WTC11 (cell line): ENCODE results near the gene TMPRSS6. TPM values are rescaled to one million over a fixed set of nuclear protein-coding genes. Genes with fewer than 3 reads are reported as not detected.

Experiments
- ATAC-seq: fragments of 200-7000 bp; cut with Tn5 transposase; 2 replicates; pipeline ENCODE4 v1.10.0; 2021; ENCODE audit warnings: mild to moderate bottlenecking, moderate library complexity
- CTCF ChIA-PET: fragments of 300-600 bp; sonication (Branson Sonifier 250); formaldehyde crosslinking; loops from one replicate; lab custom pipeline; 2021; ENCODE audit warnings: antibody characterized with exemption; lab: Charles Lee
- POLR2A ChIA-PET: fragments of 350-600 bp; sonication (Branson Sonifier 250); formaldehyde crosslinking; loops from one replicate; lab custom pipeline; 2021; ENCODE audit warnings: antibody characterized with exemption; lab: Charles Lee
- DNase-seq: peaks from one replicate; pipeline ENCODE4 v3.0.0; 2021; ENCODE audit warnings: low spot score
- H3K27ac Mint-ChIP-seq: 2 replicates; pipeline ENCODE4 v1.8.0; 2021; ENCODE audit warnings: mixed read lengths
- H3K27me3 Mint-ChIP-seq: 2 replicates; pipeline ENCODE4 v1.8.0; 2021; ENCODE audit warnings: low read depth, mild to moderate bottlenecking, moderate library complexity, mixed read lengths
- H3K36me3 Mint-ChIP-seq: 2 replicates; pipeline ENCODE4 v1.8.0; 2021; ENCODE audit warnings: mixed read lengths
- H3K4me1 Mint-ChIP-seq: 2 replicates; pipeline ENCODE4 v1.8.0; 2022; ENCODE audit warnings: mixed read lengths
- H3K4me3 Mint-ChIP-seq: 2 replicates; pipeline ENCODE4 v1.8.0; 2021; ENCODE audit warnings: mild to moderate bottlenecking, moderate library complexity, mixed read lengths
- H3K9me3 Mint-ChIP-seq: 2 replicates; pipeline ENCODE4 v1.8.0; 2021; ENCODE audit warnings: mixed read lengths
- AFF4 ChIP-seq: sonication (generic); formaldehyde crosslinking; IDR thresholded peaks from 2 replicates; pipeline ENCODE4 v1.8.1; 2023; ENCODE audit warnings: mild to moderate bottlenecking, missing genetic modification reagents, borderline replicate concordance
- AR ChIP-seq: fragments of 250-450 bp; sonication (Bioruptor Pico); IDR thresholded peaks from 2 replicates; pipeline ENCODE4 v1.9.0; 2021; ENCODE audit warnings: mild to moderate bottlenecking
- GTF2I ChIP-seq: fragments of 250-450 bp; sonication (Bioruptor Pico); conservative IDR thresholded peaks from 2 replicates; pipeline ENCODE4 v1.4.0; 2021; ENCODE audit warnings: mild to moderate bottlenecking
- MLX ChIP-seq: sonication (generic); formaldehyde crosslinking; IDR thresholded peaks from 2 replicates; pipeline ENCODE4 v1.8.1; 2023; ENCODE audit warnings: mild to moderate bottlenecking, missing genetic modification reagents, moderate library complexity
- PRDM15 ChIP-seq: sonication (generic); formaldehyde crosslinking; IDR thresholded peaks from 2 replicates; pipeline ENCODE4 v1.8.0; 2022; ENCODE audit warnings: missing genetic modification reagents
- PREB ChIP-seq: sonication (generic); formaldehyde crosslinking; IDR thresholded peaks from 2 replicates; pipeline ENCODE4 v1.8.1; 2022; ENCODE audit warnings: mild to moderate bottlenecking, missing genetic modification reagents, moderate library complexity, borderline replicate concordance
- RORB ChIP-seq: fragments of 250-450 bp; sonication (Bioruptor Pico); IDR thresholded peaks from 2 replicates; pipeline ENCODE4 v1.9.0; 2021; ENCODE audit warnings: mild to moderate bottlenecking
- TEAD4 ChIP-seq: sonication (generic); formaldehyde crosslinking; IDR thresholded peaks from 2 replicates; pipeline ENCODE4 v1.8.0; 2022; ENCODE audit warnings: mild to moderate bottlenecking, missing genetic modification reagents
- TP53 ChIP-seq: sonication (generic); formaldehyde crosslinking; IDR thresholded peaks from 2 replicates; pipeline ENCODE4 v1.8.1; 2023; ENCODE audit warnings: mild to moderate bottlenecking, missing genetic modification reagents
- ZNF263 ChIP-seq: sonication (generic); formaldehyde crosslinking; IDR thresholded peaks from 2 replicates; pipeline ENCODE4 v1.8.1; 2022; ENCODE audit warnings: low read depth, mild to moderate bottlenecking, moderate library complexity, missing genetic modification reagents
- total RNA-seq: library from RNA; stranded (reverse); gene quantifications from 3 replicates; pipeline ENCODE4 v1.2.3, GENCODE V29; 2021

Gene TMPRSS6
- total RNA-seq, 1 experiment from 2014 or later, result 0.11 TPM

- H3K9me3 Mint-ChIP-seq, result no peaks in the 10 kb centered on the region
- no peak overlapping the region for H3K27ac Mint-ChIP-seq
- POLR2A ChIA-PET, result no interaction called here
- ATAC-seq, result no peak
- no peaks in the 10 kb centered on the region for H3K36me3 Mint-ChIP-seq
- CTCF ChIA-PET, result interaction anchor here (0.9 to 1.2 kb wide), 3 partner anchors 18 to 135 kb away, joined by 3 to 4 read pairs (median 3); no protein-coding TSS in a partner anchor
- H3K4me3 Mint-ChIP-seq, result no peak overlapping the region
- peaks cover 19% of the 10 kb centered on the region for H3K4me1 Mint-ChIP-seq
- TF ChIP-seq AR (CRISPR knock-in tag), result no peak
- TF ChIP-seq GTF2I, result no peak
- no peak for TF ChIP-seq MLX (CRISPR knock-in tag)
- no peak for TF ChIP-seq PREB (CRISPR knock-in tag)
- TF ChIP-seq TP53 (CRISPR knock-in tag), result no peak
- TF ChIP-seq AFF4 (CRISPR knock-in tag), result no peak
- TF ChIP-seq TEAD4 (CRISPR knock-in tag), result no peak
- TF ChIP-seq RORB (CRISPR knock-in tag), result no peak
- no peak for TF ChIP-seq PRDM15 (CRISPR knock-in tag)
- peaks cover 39% of the 10 kb centered on the region for H3K27me3 Mint-ChIP-seq
- no peak for DNase-seq
Measured at GRCh38 chr22:37064553-37064952, 45.0 kb downstream of the TMPRSS6 start.

GRCh38 chr22:37063431-37064420, 45.8 kb downstream of the TMPRSS6 start:
- no peak for ATAC-seq
- no peak for DNase-seq
- peaks cover 36% of the 10 kb centered on the region for H3K27me3 Mint-ChIP-seq
- 0 out of 2 replicates have a peak, but pooled peaks have one; percentile 41 for TF ChIP-seq ZNF263 (CRISPR knock-in tag)
- no peak for TF ChIP-seq RORB (CRISPR knock-in tag)
- TF ChIP-seq, all 79 proteins: peak for 1
- Mint-ChIP-seq H3K4me1 (peaks cover 19% of the 10 kb centered on the region), H3K9me3 (no peaks in the 10 kb centered on the region), H3K4me3 (no peak overlapping the region), H3K36me3 (no peaks in the 10 kb centered on the region), H3K27ac (no peak overlapping the region)
- POLR2A ChIA-PET, result no interaction called here
- CTCF ChIA-PET, result interaction anchor here (0.8 to 1.6 kb wide), 6 partner anchors 17 to 196 kb away, joined by 3 to 4 read pairs (median 3); no protein-coding TSS in a partner anchor
